Stimulated activated CD4-positive, alpha-beta T cell treated with anti-CD3 and anti-CD28 coated beads, TNF-alpha, amount 100 ng/mL, for 4 hours (primary cell): ENCODE results near the gene HTT.
"Not testable (repeated sequence)": the region's sequence is repeated elsewhere in the genome, so short reads cannot be mapped to it uniquely, and the experiment has no call there.

Source experiments
- DNase-seq, 3 experiments: peaks; one replicate each; pipeline ENCODE4 v3.0.0-alpha.2; 2020; ENCODE audit warnings: low read depth in 3 of 3

Gene HTT

DNA sequence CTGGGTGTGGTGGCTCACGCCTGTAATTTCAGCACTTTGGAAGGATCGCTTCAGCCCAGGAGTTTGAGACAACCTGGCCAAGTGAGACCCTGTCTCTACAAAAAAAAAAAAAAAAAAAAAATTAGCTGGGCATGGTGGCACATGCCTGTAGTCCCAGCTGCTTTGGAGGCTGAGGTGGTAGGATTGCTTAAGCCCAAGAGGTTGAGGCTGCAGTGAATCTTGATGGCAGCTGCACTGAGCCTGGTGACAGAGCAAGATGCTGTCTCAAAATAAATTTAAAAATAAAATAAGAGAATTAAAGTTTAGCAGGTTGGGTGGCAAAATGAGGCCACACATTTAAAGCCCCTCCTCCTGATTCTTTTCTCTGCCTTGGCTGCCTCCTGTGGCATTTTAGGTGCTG, 47.1 kb downstream of the HTT start:
- DNase-seq, result no peak

DNA sequence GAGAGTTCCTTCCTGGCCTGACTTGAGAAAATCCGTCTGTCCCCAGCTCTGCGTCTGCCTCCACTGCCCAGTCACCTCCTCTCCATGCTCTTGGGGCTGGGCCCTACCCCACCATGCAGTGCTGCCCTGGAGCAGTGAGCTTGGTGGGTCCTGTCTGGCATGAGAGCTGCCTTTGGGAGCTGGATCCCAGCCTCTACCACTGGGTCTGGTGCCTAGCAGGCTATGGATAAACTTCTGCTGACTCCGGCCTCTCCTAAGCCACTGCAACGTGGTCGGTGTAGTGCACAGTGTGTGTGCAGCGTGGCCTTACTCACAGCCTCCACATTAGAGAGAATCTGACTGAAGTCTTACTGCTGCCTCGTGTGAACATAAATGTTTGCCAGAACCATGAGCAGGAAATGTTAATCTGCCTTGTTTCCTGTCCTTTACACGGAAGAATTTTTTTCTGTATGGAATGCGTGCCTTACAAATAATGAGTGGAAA, 47.6 kb downstream of the HTT start:
- DNase-seq, result no peak

DNA sequence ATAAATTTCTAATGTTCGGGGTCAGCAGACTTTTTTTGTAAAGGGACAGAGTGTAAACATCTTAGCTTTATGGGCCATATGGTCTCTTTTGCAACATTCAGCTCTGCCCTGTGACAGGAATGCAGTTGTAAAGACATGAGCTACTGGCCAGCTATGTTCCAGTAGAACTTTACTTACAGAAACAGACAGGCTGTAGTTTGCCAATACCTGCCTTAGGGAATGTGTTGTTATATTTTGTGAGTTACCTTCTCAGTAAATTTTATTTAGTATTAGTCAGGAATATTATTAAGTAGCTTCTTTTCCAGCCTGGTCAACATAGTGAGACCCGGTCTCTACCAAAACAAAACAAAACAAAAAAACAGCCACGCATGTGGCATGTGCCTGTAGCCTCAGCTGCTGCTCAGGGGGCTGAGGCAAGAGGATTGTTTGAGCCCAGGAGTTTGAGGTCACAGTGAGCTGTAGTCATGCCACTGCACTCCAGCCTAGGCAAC, 48.7 kb downstream of the HTT start:
- no peak for DNase-seq

DNA sequence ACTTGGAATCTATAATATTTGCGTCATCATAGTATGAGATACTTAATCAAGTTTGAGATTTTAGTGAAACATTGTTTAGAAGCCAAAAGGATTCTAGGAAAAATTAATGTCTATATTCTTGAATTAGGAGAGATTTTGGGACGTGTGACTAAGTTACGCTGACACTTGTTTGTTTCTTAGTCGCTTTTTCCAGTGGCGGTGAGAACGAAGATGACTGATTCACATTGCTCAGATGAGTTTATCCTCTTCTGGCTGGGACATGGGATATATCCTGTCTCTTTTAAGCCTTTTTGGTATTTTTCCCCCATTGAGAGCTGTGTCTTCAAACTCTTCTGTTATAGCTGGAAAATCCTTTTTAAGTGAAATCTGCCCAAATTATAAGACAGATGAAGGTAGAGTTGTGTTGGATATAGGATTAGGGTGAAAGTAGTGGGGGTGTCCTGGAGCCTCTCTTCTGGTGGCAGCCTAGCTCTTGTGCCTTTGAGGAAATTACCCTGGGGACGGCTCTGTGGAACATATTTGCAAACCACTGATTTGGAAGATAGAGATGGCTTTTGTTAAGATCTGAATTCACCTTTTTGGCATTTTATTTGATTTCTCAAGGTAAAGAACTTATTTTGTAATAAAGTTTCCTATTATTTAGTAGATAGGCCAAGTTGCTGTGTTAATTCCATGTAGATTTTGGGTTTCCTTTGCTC, 49.7 kb downstream of the HTT start:
- DNase-seq, result no peak

DNA sequence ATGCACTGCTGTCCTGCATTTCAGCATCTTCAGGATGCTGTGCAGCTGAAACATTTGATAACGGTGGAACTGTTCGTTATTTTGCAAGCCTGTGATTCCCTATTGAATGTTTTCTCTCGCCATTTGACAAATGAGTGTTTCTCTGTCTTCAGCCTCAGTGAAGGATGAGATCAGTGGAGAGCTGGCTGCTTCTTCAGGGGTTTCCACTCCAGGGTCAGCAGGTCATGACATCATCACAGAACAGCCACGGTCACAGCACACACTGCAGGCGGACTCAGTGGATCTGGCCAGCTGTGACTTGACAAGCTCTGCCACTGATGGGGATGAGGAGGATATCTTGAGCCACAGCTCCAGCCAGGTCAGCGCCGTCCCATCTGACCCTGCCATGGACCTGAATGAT, 52.6 kb downstream of the HTT start:
- DNase-seq, result no peak

DNA sequence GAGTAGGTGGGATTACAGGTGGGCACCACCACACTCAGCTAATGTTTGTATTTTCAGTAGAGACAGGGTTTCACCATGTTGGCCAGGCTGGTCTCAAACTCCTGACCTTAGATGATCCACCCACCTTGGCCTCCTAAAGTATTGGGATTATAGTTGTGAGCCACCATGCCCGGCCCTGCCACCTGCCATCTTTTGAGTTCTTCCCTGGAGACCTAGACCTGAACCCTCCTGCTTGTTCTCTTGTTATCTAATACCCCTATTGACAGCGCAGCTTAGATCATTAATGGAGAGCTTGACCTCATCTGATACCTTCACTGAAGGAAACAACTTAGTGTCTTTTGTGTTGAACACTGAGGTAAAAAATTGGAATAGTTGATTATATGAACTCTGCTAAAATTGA, 53.6 kb downstream of the HTT start:
- no peak for DNase-seq

DNA sequence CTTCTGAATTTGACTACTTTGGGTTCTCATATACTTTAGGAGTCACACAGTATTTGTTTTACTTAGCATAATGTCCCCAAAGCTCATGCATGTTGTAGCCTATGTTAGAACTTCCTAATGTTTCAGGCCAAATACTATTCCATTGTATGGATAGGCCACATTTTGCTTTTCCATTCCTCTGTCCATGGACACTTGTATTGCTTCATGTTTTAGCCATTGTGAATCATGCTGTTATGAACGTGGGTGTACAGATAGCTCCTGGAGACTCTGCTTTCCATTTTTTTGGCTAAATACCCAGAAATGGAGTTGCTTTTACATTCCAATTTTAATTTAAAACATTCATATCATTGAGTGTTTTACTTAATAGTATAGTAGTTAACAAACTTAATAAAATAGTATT, 54.5 kb downstream of the HTT start:
- no peak for DNase-seq

DNA sequence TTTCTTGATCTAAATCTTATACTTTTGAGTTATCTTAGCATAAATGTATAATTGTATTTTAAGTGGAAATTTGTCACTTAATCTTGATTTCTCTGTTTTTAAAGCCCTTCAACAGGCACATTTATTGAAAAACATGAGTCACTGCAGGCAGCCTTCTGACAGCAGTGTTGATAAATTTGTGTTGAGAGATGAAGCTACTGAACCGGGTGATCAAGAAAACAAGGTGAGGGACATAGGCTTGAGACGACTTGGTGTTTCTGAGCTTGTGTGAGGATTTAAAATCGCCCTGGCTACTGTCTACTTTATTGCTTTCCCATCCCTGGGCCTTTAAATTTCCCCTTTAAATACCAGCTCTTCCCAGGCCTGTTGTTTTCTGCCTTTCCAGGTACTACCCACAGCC, 55.7 kb downstream of the HTT start:
- DNase-seq, result no peak

DNA sequence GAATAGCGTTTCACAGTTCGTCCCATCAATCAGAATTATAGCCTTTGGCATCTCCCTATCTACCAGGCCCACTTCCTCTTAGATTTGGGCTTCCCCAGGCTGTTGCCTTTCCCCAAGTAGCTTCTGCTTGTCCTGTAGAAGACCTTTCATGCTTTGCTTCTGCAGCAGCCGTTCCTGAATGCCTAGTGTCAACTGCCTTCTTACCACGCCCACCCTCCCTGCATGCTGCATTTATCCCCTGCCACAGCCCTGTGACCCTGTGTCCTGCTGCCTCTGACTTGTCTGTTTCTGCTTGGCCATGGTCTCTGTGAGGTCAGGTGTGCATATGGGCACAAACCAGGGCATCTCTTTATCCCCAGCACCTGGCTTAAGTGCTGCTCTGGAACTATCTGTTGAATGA, 56.3 kb downstream of the HTT start:
- no peak for DNase-seq

DNA sequence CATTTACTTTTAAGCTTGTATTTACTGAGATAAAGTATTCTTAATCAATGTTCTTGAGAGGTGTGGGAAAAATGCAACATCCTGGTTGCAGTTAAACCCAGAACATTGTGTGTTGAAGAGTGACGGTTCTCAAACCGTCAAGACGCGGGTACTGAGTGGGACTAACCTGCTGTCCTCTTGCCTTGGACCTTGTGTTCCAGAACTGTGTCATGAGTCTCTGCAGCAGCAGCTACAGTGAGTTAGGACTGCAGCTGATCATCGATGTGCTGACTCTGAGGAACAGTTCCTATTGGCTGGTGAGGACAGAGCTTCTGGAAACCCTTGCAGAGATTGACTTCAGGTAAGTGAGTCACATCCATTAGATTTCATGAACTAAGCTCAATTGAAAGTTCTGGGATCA, 59.7 kb downstream of the HTT start:
- DNase-seq, result no peak

DNA sequence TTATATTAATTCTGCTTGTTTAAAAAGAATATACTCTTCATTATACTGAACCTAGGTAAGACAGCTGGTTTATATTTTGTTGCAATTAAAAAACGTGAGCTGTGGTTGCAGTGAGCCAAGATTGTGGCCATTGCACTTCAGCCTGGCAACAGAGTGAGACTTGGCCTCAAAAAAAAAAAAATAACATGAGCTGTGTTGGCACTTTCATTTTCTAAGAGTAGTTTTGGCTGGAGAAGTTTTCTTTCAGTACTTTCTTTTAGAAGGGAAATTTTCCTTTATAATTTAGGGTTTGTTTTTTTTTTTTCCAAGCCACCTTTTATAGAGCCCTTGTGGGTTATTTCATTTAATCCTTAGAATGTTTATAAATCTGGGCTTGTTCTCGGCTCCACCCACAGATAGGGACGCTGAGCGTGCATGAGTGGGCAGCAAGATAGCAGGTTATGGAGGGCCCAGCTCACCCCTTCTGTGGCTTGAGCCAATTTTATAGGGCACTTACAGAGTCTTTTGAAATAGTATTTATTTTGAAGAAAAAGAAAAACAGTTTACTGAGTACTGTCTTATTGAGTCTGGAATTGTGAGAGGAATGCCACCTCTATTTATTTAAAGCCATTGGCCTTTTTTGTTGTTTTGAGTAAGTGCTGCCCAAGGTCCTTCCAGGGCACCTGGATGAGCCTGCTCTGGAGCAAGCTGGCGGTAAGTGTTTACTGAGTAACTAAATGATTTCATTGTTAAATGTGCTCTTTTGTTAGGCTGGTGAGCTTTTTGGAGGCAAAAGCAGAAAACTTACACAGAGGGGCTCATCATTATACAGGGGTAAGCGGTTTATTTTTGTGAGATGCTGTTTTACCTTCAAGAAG, 60.9 kb downstream of the HTT start:
- DNase-seq, result no peak

DNA sequence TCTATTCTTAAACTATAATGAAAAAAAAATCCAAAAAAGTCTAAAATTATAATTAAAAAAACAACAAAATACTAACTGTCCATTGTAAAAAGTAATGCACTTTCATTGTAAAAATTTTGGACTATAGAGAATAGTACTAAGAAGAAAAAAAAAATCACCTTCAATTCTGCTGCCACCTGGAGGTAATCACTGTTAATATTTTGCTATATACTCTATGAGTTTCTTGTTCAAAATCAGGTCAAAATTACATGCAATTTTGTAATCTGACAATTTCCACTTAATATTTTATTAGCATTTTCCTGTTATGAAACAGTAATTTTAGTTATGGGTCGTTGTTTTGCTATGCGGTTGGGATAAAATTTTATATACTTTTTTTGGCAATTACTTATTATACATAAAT, 62.0 kb downstream of the HTT start:
- no peak for DNase-seq

DNA sequence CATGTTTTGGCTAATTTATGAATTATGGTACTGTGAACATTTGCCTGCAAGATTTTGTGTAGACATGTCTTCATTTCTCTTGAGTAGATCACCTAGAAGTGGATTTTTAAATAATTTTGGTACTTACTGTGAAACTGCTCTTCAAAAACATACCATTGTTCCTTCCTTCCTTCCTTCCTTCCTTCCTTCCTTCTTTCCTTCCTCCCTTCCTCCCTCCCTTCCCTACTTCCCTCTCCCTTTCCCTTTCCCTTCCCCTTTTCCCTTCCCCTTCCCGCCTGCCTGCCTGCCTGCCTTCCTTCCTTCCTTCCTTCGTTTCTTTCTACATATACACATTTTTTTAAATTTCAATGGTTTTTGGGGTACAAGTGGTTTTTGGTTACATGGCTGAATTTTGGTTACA, 63.4 kb downstream of the HTT start:
- DNase-seq, result no peak

DNA sequence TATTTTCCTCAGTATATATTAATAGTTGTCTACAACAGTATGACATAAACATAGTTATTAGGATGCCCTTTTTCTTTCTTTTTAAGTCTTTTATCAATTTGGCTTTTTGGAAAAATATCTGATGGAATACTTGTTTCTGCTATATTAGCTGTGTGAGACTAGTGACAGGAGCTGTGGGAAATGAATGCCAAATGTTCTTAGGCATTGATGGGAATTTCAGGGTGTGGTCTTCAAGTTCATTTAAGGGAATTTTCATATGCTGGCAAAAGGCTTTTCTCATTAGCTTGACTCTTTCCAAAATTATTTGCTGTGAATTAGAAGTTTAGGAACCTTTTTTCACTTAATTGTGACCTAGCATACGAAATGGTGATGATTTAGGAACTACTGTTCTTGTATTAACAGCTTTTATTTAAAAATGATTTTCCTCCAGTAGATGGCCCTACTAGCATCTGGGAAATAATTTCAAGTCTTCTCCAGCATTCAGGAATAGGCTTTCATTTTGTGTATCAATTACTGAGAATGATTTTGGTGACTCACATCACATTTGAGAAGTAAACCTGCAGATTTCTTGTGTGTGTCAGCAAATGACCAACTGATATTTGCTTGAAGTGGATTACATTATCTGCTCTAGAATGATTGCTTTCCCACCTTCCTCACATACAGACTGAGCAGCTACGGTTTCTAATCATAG, 70.9 kb downstream of the HTT start:
- no peak for DNase-seq

DNA sequence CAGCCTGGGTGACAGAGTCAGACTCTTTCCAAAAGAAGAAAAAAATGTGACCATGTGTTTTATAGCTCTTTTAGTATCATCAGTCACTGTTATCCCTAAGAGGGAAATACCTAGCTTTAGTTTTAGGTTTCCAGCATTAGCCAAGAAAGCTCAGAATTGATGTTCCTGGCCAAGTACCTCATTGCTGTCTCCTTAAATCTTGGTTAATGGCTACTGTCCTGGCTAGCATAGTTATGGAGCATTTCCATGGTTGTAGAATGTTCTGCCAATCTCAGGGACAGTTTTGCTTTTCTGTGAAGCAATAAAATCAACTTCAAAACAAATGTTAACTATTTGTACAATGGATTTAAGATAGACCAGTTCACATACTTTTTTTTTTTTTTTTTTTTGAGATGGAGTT, 74.4 kb downstream of the HTT start:
- no peak for DNase-seq

DNA sequence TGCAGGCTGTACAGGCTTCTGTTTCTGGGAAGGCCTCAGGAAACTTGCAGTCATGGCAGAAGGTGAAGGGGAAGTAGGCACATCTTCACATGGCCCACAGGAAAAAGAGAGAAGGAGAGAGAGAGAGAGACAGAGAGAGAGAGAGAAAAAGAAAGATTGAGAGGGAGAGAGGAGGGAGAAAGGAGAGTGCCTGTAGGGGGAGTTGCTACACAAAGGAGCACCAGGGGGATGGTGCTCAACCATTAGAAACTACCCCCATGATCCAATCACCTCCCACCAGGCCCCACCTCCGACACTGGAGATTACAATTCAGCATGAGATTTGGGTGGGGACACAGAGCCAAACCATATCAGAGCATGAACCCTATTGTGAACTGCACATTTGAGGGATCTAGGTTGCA, 76.8 kb downstream of the HTT start:
- DNase-seq, result not testable (repeated sequence)

DNA sequence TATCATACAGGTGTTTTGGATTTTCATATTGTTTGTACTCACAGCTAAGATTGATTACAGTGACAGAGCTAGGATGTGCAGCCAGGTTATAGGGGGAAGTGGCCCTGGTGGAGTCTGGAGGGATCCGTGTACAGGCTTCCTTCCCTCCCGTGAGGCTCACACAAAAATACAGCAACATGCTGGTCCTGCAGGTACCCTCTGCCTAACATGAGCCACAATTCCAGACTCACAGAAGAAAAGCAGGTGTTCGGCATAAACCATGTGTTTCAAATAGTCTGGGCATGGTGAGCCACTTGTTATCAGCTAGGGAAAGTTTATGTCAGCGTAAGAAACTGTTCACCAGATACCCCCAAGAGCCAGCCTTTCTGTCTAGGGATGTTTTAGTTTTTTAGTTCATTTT, 82.9 kb downstream of the HTT start:
- DNase-seq, result no peak

DNA sequence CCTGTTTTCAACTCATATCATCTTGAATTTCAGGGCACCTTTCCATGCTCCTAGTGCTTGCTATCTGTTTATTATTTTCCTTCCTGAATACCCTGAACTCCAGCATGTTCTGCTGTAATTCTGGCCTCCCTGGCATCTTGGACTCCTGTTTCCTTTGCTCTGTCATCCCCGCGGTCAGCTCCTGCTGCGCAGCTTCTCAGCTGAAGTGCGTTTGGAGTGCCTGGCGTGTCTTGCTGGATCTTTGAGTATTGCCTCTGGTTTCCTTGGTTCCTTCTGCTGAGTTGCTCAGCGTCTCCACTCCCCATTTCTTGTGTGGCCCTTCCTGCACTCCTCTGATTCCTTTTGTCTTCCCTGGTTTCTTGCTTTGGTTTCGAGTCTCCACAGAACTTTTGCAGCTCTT, 84.4 kb downstream of the HTT start:
- DNase-seq, result no peak

DNA sequence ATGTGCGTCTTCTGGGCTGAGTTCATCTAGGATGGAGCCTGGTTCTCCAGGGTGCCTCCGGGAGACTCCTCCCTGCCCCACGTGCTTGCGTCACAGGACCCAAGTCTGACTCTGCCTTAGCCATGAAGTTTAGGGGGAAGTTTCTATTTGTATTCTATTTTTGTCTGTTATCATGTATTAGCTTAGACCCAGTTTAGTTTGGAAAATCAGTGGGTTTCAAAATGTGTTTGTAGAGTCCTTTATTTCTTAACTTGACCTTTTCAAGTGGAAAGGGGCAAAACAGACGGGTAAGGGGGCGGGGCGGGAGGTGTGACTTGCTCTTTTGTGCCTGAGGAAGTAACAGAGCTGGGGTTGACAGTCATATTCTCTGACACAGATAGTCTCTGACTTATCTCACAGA, 86.0 kb downstream of the HTT start:
- DNase-seq, result no peak

DNA sequence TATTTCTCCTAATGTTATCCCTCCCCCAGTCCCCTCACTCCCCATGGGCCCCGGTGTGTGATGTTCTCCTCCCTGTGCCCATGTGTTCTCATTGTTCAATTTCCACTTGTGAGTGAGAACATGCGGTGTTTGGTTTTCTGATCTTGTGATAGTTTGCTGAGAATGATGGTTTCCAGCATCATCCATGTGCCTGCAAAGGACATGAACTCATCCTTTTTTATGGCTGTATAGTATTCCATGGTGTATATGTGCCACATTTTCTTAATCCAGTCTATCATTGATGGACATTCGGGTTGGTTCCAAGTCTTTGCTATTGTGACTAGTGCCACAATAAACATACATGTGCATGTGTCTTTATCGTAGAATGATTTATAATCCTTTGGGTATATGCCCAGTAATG, 86.6 kb downstream of the HTT start:
- DNase-seq, result not testable (repeated sequence)

DNA sequence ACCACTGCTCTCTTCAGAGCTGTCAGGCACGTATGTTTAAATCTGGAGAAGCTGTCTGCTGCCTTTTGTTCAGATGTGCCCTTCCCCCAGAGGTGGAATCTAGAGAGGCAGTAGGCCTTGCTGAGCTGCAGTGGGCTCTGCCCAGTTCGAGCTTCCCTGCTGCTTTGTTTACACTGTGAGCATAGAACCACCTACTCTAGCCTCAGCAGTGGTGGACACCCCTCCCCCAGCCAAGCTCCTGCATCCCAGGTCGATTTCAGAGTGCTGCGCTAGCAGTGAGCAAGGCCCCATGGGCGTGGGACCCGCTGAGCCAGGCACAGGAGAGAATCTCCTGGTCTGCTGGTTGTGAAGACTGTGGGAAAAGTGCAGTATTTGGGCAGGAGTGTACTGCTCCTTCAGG, 92.0 kb downstream of the HTT start:
- not testable (repeated sequence) for DNase-seq

DNA sequence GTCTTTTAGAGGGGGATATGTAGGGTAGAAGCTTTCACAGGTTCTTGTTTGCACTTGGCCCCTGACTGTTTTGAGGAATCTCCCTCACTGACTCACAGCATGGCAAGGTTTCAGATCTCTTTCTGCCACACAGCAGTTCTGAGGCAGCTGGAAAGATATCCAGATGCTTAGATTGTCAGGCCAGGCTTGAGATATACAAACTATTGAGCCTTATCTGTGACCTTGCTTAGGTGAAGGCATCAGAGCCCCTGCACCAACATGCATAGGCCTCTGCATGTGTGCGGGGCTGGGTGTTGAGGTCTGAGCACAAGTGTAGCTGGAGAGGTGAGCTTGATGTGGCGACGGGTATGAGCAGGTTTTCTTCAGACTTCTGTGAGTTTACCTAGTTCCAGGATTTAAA, 93.5 kb downstream of the HTT start:
- no peak for DNase-seq
